Testis (tissue), 2 donors: ENCODE data around the gene DLX4.

Experiments
- CTCF ChIP-seq, 3 experiments: fragments of 450-650 bp in 2 of 3; fragments of 200-600 bp in 1 of 3; sonication (generic) in 1 of 3; IDR thresholded peaks; one replicate each; pipeline ENCODE4 v1.5.1; 2016 to 2019; ENCODE audit warnings: antibody characterized with exemption in 3 of 3, mild to moderate bottlenecking in 2 of 3, moderate library complexity in 1 of 3
- POLR2A ChIP-seq: fragments of 450-650 bp; IDR thresholded peaks from one replicate; pipeline ENCODE4 v1.6.1; 2017; ENCODE audit warnings: antibody characterized with exemption, mild to moderate bottlenecking, moderate library complexity

- TF ChIP-seq POLR2A (no peak), CTCF (IDR thresholded peaks at IDR 0.05) (no peak)
These were observed 9.5 kb downstream of the DLX4 start for GRCh38 chr17:49978501-49978900.
